Upper lobe of left lung (tissue), 6 donors: ENCODE measurements around the gene BBS9. TPM values are rescaled to one million over a fixed set of nuclear protein-coding genes. Genes with fewer than 3 reads are reported as not detected.

Source experiments
- ATAC-seq, 2 donors: fragments of 200-7000 bp; cut with Tn5 transposase; one replicate each; pipeline ENCODE4 v1.9.1; 2022; ENCODE audit warnings: mild to moderate bottlenecking in 2 of 2, moderate library complexity in 2 of 2; ENCODE audit not compliant: low FRiP score in 2 of 2
- DNase-seq, 2 donors: peaks; one replicate each; pipeline ENCODE4 v3.0.0-alpha.2; 2019 to 2020
- H3K27ac ChIP-seq, 4 donors: fragments of 200-600 bp; sonication (generic); one replicate each; pipeline ENCODE4 v1.5.1; 2016 to 2019
- H3K27me3 ChIP-seq, 4 donors: fragments of 200-600 bp; sonication (generic); one replicate each; pipeline ENCODE4 v1.5.1; 2017 to 2019
- H3K36me3 ChIP-seq, 4 donors: fragments of 200-600 bp; sonication (generic); one replicate each; pipeline ENCODE4 v1.5.1; 2016 to 2019
- H3K4me1 ChIP-seq, 4 donors: fragments of 200-600 bp; sonication (generic); one replicate each; pipeline ENCODE4 v1.5.1; 2018 to 2019
- H3K4me3 ChIP-seq, 4 donors: fragments of 200-600 bp; sonication (generic); one replicate each; pipeline ENCODE4 v1.5.1; 2017 to 2019; ENCODE audit warnings: mild to moderate bottlenecking in 2 of 4, moderate library complexity in 1 of 4
- H3K9me3 ChIP-seq, 4 donors: fragments of 200-600 bp; sonication (generic); one replicate each; pipeline ENCODE4 v1.5.1; 2018 to 2019
- EP300 ChIP-seq, 4 donors: sonication (generic); formaldehyde crosslinking; IDR thresholded peaks; one replicate each; pipeline ENCODE4 v1.5.1; 2017; ENCODE audit warnings: antibody characterized with exemption in 4 of 4, control low read depth in 2 of 4
- POLR2A ChIP-seq, 4 donors: fragments of 450-650 bp; IDR thresholded peaks; one replicate each; pipeline ENCODE4 v1.5.1; 2016 to 2017; ENCODE audit warnings: antibody characterized with exemption in 4 of 4, mild to moderate bottlenecking in 2 of 4
- POLR2AphosphoS5 ChIP-seq, 2 donors: sonication (generic); formaldehyde crosslinking; IDR thresholded peaks; one replicate each; pipeline ENCODE4 v1.5.1; 2017; ENCODE audit warnings: antibody characterized with exemption in 2 of 2
- WGBS, 2 donors: methylation state at CpG; one replicate each; pipeline ENCODE4 v1.1.5; 2017 to 2018; 5-methylcytosine and 5-hydroxymethylcytosine counted together
- total RNA-seq, 6 donors: library from RNA; depleted of rRNA in 4 of 6; stranded (reverse); fragments of >200 nt in 4 of 6; gene quantifications; one replicate each; pipeline versions ENCODE4 v1.1.0 to v1.2.1, GENCODE V29; 2016 to 2021
- TF ChIP-seq, protein P1 (sequence below), 6 experiments: fragments of 450-650 bp in 4 of 6; fragments of 200-600 bp in 2 of 6; sonication (generic) in 2 of 6; IDR thresholded peaks; one replicate each; pipeline ENCODE4 v1.5.1; 2016 to 2019; ENCODE audit warnings: antibody characterized with exemption in 6 of 6
- donor health status: DM: no; HTN: no; CAD: no; lungs with moderate emphysema.
- donor health status: DM: no; HTN: yes; CAD: no; lungs with severe emphysema.

BBS9 gene
- total RNA-seq, 6 donors from 2014 or later = 14.5 to 72.3 (median 20.6) TPM

DNA sequence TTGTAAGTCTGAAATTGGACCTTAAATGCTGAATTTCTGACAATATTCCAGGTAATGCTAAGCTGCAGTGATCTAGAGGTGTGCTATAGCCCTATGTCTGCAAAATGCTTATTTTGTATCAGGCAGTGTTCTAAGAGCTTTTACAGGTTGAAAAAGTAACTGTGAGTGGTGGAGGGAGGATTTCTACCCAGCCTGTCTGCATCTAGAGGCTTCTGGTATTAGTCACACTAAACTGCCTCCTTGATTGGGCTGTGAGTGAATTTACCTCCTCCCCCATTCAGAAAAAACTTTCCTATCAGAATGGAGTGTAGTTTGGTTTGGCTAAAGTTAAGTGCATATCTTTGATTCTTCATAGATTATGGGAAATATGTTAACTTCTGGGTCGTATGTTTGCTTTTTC is 56.8 kb downstream of the BBS9 start:
- no peak for ATAC-seq
- no peak overlapping the region for H3K27ac ChIP-seq
- H3K4me1 ChIP-seq = peaks cover 0 to 3% (median 0%) of the 10 kb centered on the region in 4 donors
- 61 to 70% methylated on average over 1 of the region's 1 CpG for WGBS, 2 donors
- H3K9me3 ChIP-seq = no peaks in the 10 kb centered on the region
- H3K4me3 ChIP-seq = no peak overlapping the region
- TF ChIP-seq EP300 (IDR thresholded peaks at IDR 0.05) = no peak
- TF ChIP-seq, protein P1, sequence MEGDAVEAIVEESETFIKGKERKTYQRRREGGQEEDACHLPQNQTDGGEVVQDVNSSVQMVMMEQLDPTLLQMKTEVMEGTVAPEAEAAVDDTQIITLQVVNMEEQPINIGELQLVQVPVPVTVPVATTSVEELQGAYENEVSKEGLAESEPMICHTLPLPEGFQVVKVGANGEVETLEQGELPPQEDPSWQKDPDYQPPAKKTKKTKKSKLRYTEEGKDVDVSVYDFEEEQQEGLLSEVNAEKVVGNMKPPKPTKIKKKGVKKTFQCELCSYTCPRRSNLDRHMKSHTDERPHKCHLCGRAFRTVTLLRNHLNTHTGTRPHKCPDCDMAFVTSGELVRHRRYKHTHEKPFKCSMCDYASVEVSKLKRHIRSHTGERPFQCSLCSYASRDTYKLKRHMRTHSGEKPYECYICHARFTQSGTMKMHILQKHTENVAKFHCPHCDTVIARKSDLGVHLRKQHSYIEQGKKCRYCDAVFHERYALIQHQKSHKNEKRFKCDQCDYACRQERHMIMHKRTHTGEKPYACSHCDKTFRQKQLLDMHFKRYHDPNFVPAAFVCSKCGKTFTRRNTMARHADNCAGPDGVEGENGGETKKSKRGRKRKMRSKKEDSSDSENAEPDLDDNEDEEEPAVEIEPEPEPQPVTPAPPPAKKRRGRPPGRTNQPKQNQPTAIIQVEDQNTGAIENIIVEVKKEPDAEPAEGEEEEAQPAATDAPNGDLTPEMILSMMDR (IDR thresholded peaks at IDR 0.05) = no peak
- TF ChIP-seq POLR2A (IDR thresholded peaks at IDR 0.05) = no peak
- TF ChIP-seq POLR2AphosphoS5 (IDR thresholded peaks at IDR 0.05) = no peak
- DNase-seq = no peak
- no peaks in the 10 kb centered on the region for H3K27me3 ChIP-seq
- no peaks in the 10 kb centered on the region for H3K36me3 ChIP-seq

DNA sequence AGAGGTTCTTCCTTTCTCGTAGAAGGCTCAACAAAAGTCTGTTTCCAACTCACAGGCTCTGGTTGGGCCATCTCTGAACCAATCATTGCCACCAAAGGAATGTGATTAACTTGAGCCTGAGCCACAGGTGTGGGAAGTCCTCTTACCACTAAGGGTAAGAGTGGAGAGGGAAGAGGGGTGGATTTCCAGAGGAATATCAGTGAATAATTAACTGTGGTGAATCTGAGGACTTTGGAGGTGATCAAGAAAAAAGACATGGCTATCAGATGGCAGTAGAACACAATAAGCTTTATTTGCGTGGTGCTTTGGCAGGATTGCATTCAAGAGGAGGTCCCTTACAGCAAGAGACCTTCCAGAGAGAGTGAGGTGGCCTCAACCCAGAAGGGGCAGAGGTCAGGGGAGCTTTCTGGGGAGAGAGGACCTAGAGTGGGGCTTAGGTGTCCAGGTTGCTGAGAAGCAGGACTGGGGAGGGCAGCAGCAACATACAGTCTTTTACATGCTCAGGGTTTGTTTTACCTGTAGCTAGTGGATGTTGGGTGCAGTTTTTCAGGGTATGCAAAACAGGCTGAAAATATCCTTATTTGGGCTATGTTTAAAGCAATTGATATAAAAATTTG is 61.4 kb downstream of the BBS9 start:
- no peaks in the 10 kb centered on the region for H3K36me3 ChIP-seq
- no peak overlapping the region for H3K27ac ChIP-seq
- no peak for ATAC-seq
- no peak for DNase-seq
- TF ChIP-seq, protein P1 (IDR thresholded peaks at IDR 0.05) = no peak
- no peak for TF ChIP-seq POLR2A (IDR thresholded peaks at IDR 0.05)
- no peak for TF ChIP-seq EP300 (IDR thresholded peaks at IDR 0.05)
- no peak for TF ChIP-seq POLR2AphosphoS5 (IDR thresholded peaks at IDR 0.05)
- no peaks in the 10 kb centered on the region for H3K27me3 ChIP-seq
- WGBS, 2 donors = 96 to 100% methylated on average over 2 of the region's 2 CpGs
- H3K4me3 ChIP-seq = no peak overlapping the region
- H3K9me3 ChIP-seq = no peaks in the 10 kb centered on the region
- peaks cover 0 to 3% (median 1%) of the 10 kb centered on the region in 4 donors for H3K4me1 ChIP-seq

DNA sequence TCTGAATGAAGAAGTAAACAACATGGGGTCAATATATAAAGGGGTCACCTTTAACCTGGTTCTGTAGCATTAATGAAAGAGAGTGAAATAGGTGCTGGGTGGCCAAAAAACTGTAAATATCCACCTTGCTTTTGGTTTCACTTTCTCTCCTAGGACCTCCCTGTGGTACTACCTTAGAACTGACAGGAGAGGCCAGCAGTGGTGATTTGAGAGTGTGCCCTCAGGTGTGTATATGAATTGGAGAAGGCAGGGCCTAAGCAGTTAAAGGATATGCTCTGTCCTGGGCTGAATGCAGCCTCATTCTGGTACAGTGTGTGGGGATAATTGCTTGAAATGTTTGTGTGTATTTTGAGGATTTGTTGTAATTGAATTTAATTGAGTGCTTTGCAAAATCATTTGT is 62.0 kb downstream of the BBS9 start:
- DNase-seq = peak in 1 of 2 donors; percentile 21
- no peaks in the 10 kb centered on the region for H3K9me3 ChIP-seq
- H3K36me3 ChIP-seq = no peaks in the 10 kb centered on the region
- ATAC-seq = peak in 1 of 2 donors; percentile 62
- no peaks in the 10 kb centered on the region for H3K27me3 ChIP-seq
- no peak overlapping the region for H3K4me3 ChIP-seq
- no peak overlapping the region for H3K27ac ChIP-seq
- TF ChIP-seq POLR2AphosphoS5 (IDR thresholded peaks at IDR 0.05) = no peak
- no peak for TF ChIP-seq POLR2A (IDR thresholded peaks at IDR 0.05)
- no peak for TF ChIP-seq EP300 (IDR thresholded peaks at IDR 0.05)
- TF ChIP-seq, protein P1 (IDR thresholded peaks at IDR 0.05) = no peak
- peaks cover 0 to 3% (median 1%) of the 10 kb centered on the region in 4 donors for H3K4me1 ChIP-seq

DNA sequence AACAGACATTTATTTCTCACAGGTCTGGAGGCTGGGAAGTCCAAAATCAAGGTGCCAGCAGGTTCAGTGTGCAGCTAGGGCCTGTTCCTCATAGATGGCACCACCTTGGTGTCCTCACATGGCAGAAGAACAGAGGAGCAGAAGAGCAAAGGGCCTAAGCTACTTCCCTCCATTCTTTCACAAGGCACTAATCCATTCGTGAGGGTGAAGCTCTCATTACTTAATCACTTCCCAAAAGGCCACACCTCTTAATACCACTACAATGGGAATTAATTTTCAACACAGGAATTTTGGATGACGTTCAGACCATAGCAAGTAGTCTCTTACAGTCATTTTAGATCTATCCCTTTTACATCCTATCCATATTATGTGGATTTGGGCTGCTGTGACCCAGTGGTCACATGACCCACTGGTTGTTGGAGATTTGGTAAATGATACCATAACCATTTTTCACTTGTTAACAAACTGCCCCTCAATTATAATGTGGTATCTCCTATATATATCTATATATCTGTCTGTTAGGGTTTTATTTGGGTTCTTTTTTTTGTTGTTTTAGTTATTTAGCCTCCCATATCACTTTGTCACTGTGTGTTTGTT is 63.4 kb downstream of the BBS9 start:
- TF ChIP-seq POLR2A (IDR thresholded peaks at IDR 0.05) (no peak), POLR2AphosphoS5 (IDR thresholded peaks at IDR 0.05) (no peak), EP300 (IDR thresholded peaks at IDR 0.05) (no peak)
- TF ChIP-seq, protein P1 (IDR thresholded peaks at IDR 0.05) = no peak
- ATAC-seq (no peak), DNase-seq (no peak)
- H3K27ac ChIP-seq = no peak overlapping the region
- H3K4me3 ChIP-seq = no peak overlapping the region
- no peaks in the 10 kb centered on the region for H3K9me3 ChIP-seq
- no peaks in the 10 kb centered on the region for H3K36me3 ChIP-seq
- WGBS, 2 donors = 51 to 62% methylated on average over 2 of the region's 2 CpGs
- H3K4me1 ChIP-seq = peaks cover 0 to 3% (median 1%) of the 10 kb centered on the region in 4 donors
- no peaks in the 10 kb centered on the region for H3K27me3 ChIP-seq
